ENCODE measurements around the gene SUMF1. TPM values are rescaled to one million over a fixed set of nuclear protein-coding genes. Genes with fewer than 3 reads are reported as not detected.

Gene SUMF1
- total RNA-seq, 1 donor from 2014 or later, result 6.8 TPM

- no peak for DNase-seq
- intact Hi-C loops (cut with micrococcal nuclease), result no loop called here
- no peak for ATAC-seq
Measured at GRCh38 chr3:4501437-4501836, 34.4 kb upstream of the SUMF1 start.

GRCh38 chr3:4498446-4498845, 31.4 kb upstream of the SUMF1 start:
- intact Hi-C loops (cut with micrococcal nuclease), result loop anchor here (10.0 kb wide), 1 partner anchor 136 kb away; no protein-coding TSS in a partner anchor
- DNase-seq, result no peak
- no peak for ATAC-seq

- intact Hi-C loops (cut with micrococcal nuclease), result loop anchor here (10.0 kb wide), 1 partner anchor 137 kb away; no protein-coding TSS in a partner anchor
- no peak for ATAC-seq
Measured at GRCh38 chr3:4497843-4498324, 30.8 kb upstream of the SUMF1 start.

GRCh38 chr3:4497005-4497692, 30.1 kb upstream of the SUMF1 start:
- DNase-seq (no peak), ATAC-seq (no peak)
- intact Hi-C loops (cut with micrococcal nuclease), result loop anchor here (10.0 kb wide), 1 partner anchor 138 kb away; no protein-coding TSS in a partner anchor

More at GRCh38 chr3:4497843-4498324, 30.8 kb upstream of the SUMF1 start:
- DNase-seq, result no peak

- intact Hi-C loops (cut with micrococcal nuclease), result loop anchor here (10.0 kb wide), 1 partner anchor 139 kb away; no protein-coding TSS in a partner anchor
- ATAC-seq, result no peak
- no peak for DNase-seq
Measured at GRCh38 chr3:4496087-4496452, 29.0 kb upstream of the SUMF1 start.

GRCh38 chr3:4495294-4496086, 28.4 kb upstream of the SUMF1 start:
- ATAC-seq (no peak), DNase-seq (no peak)
- intact Hi-C loops (cut with micrococcal nuclease), result loop anchor here (10.0 kb wide), 1 partner anchor 139 kb away; no protein-coding TSS in a partner anchor

- ATAC-seq (no peak), DNase-seq (no peak)
- intact Hi-C loops (cut with micrococcal nuclease), result loop anchor here (10.0 kb wide), 1 partner anchor 140 kb away; no protein-coding TSS in a partner anchor
Measured at GRCh38 chr3:4494895-4495264, 27.8 kb upstream of the SUMF1 start.

- intact Hi-C loops (cut with micrococcal nuclease), result loop anchor here (10.0 kb wide), 1 partner anchor 141 kb away; no protein-coding TSS in a partner anchor
- DNase-seq (peak; percentile 35), ATAC-seq (peak; percentile 7)
Measured at GRCh38 chr3:4493941-4494894, 27.1 kb upstream of the SUMF1 start.

GRCh38 chr3:4493014-4493940, 26.2 kb upstream of the SUMF1 start, which contains the start of gene ITPR1:
TSS of gene ITPR1 (plus strand) at chr3:4493348. CDS start at chr3:4516492, 23,144 bp downstream.
- ATAC-seq, result peak; percentile 97

GRCh38 chr3:4492208-4493013, 25.3 kb upstream of the SUMF1 start:
- intact Hi-C loops (cut with micrococcal nuclease), result loop anchor here (10.0 kb wide), 1 partner anchor 142 kb away; no protein-coding TSS in a partner anchor
- DNase-seq (peak; percentile 63), ATAC-seq (peak; percentile 55)

More at GRCh38 chr3:4493014-4493940, 26.2 kb upstream of the SUMF1 start, which contains the start of gene ITPR1:
- peak; percentile 99 for DNase-seq
- intact Hi-C loops (cut with micrococcal nuclease), result loop anchor here (10.0 kb wide), 1 partner anchor 142 kb away; no protein-coding TSS in a partner anchor

- ATAC-seq, result no peak
- intact Hi-C loops (cut with micrococcal nuclease), result loop anchor here (10.0 kb wide), 1 partner anchor 143 kb away; no protein-coding TSS in a partner anchor
- no peak for DNase-seq
Measured at GRCh38 chr3:4491855-4492207, 24.8 kb upstream of the SUMF1 start.

GRCh38 chr3:4478261-4478660, 11.2 kb upstream of the SUMF1 start:
- intact Hi-C loops (cut with micrococcal nuclease), result no loop called here
- DNase-seq (no peak), ATAC-seq (no peak)

- intact Hi-C loops (cut with micrococcal nuclease), result no loop called here
- DNase-seq (no peak), ATAC-seq (no peak)
Measured at GRCh38 chr3:4476496-4476895, 9.4 kb upstream of the SUMF1 start.

GRCh38 chr3:4475804-4476203, 8.7 kb upstream of the SUMF1 start:
- ATAC-seq (no peak), DNase-seq (no peak)
- intact Hi-C loops (cut with micrococcal nuclease), result no loop called here

- DNase-seq (no peak), ATAC-seq (peak; percentile 92)
- intact Hi-C loops (cut with micrococcal nuclease), result no loop called here
Measured at GRCh38 chr3:4474683-4475490, 7.8 kb upstream of the SUMF1 start.

- intact Hi-C loops (cut with micrococcal nuclease), result no loop called here
- ATAC-seq (no peak), DNase-seq (no peak)
Measured at GRCh38 chr3:4472766-4473165, 5.7 kb upstream of the SUMF1 start.
